Common myeloid progenitor, CD34-positive (primary cell): ENCODE data around the gene IFT52.
"Not testable (repeated sequence)": the region's sequence is repeated elsewhere in the genome, so short reads cannot be mapped to it uniquely, and the experiment has no call there.

Source experiments
- CTCF ChIA-PET: fragments of 350-600 bp; sonication (Branson Sonifier 250); formaldehyde crosslinking; loops from one replicate; lab custom pipeline; 2021; ENCODE audit warnings: antibody characterized with exemption; lab: Charles Lee
- POLR2A ChIA-PET: fragments of 350-600 bp; sonication (Branson Sonifier 250); formaldehyde crosslinking; loops from one replicate; lab custom pipeline; 2021; ENCODE audit warnings: antibody characterized with exemption; lab: Charles Lee
- DNase-seq, 3 donors: peaks; one replicate each; pipeline versions ENCODE4 v3.0.0 to v3.0.0-alpha.2; 2013
- H3K27ac ChIP-seq, 2 experiments: 1 replicate in 1 of 2; 2 replicates in 1 of 2; pipeline ENCODE4 v1.7.0; 2013; ENCODE audit warnings: inconsistent platforms in 2 of 2, low read length in 2 of 2, mild to moderate bottlenecking in 2 of 2, low read depth in 1 of 2, moderate library complexity in 1 of 2; ENCODE audit not compliant: severe bottlenecking in 2 of 2, insufficient read depth in 1 of 2, poor library complexity in 1 of 2
- H3K27me3 ChIP-seq, 5 experiments: replicated peaks in 2 of 5; 1 replicate in 3 of 5; 2 replicates in 2 of 5; pipeline versions ENCODE4 v1.6.1 to v1.7.0; 2013; ENCODE audit warnings: low read length in 4 of 5, mild to moderate bottlenecking in 2 of 5, moderate library complexity in 2 of 5, inconsistent platforms in 1 of 5; ENCODE audit not compliant: insufficient read depth in 5 of 5, control insufficient read depth in 4 of 5
- H3K36me3 ChIP-seq, 4 experiments: 1 replicate in 2 of 4; 2 replicates in 2 of 4; pipeline versions ENCODE4 v1.6.1 to v1.7.0; 2013; ENCODE audit warnings: low read length in 3 of 4, control low read depth in 1 of 4, mild to moderate bottlenecking in 1 of 4; ENCODE audit not compliant: control insufficient read depth in 4 of 4, insufficient read depth in 4 of 4
- H3K4me1 ChIP-seq, 4 experiments: 1 replicate in 3 of 4; 2 replicates in 1 of 4; pipeline versions ENCODE4 v1.6.1 to v1.7.1; 2013; ENCODE audit warnings: low read length in 3 of 4, mild to moderate bottlenecking in 3 of 4, control low read depth in 1 of 4, inconsistent platforms in 1 of 4, moderate library complexity in 1 of 4; ENCODE audit not compliant: control insufficient read depth in 4 of 4, insufficient read depth in 4 of 4; ENCODE audit errors: control extremely low read depth in 1 of 4
- H3K4me3 ChIP-seq, 7 experiments: 1 replicate in 4 of 7; 2 replicates in 3 of 7; pipeline versions ENCODE4 v1.5.1 to v1.7.0; 2013; ENCODE audit warnings: mild to moderate bottlenecking in 7 of 7, low read length in 6 of 7, moderate library complexity in 6 of 7, inconsistent platforms in 2 of 7, low read depth in 2 of 7, control low read depth in 1 of 7; ENCODE audit not compliant: insufficient read depth in 4 of 7, control insufficient read depth in 1 of 7; ENCODE audit errors: extremely low read depth in 1 of 7
- H3K9me3 ChIP-seq, 5 experiments: 1 replicate in 4 of 5; 2 replicates in 1 of 5; pipeline versions ENCODE4 v1.6.1 to v1.7.1; 2013; ENCODE audit warnings: low read length in 4 of 5, mild to moderate bottlenecking in 2 of 5, inconsistent platforms in 1 of 5, low read depth in 1 of 5, moderate library complexity in 1 of 5; ENCODE audit not compliant: control insufficient read depth in 4 of 5, insufficient read depth in 2 of 5; ENCODE audit errors: control extremely low read depth in 1 of 5
- WGBS: methylation state at CpG from one replicate; pipeline ENCODE4 v1.1.5; 2013; ENCODE audit not compliant: insufficient coverage; 5-methylcytosine and 5-hydroxymethylcytosine counted together

Gene IFT52

DNA sequence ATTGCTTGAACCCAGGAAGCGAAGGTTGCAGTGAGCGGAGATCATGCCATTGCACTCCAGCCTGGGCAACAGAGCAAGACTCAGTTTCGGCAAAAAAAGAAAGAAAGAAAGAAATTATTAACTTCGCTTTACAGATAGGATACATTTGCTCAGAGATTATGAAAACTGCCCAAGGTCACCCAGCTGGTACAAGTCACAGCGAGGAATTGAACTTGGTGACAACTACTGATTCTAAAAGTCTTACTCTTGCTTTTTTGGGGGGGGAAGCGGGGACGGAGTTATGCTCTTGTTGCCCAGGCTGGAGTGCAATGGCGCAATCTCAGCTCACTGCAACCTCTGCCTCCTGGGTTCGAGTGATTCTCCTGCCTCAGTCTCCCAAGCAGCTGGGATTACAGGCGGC is 2.2 kb upstream of the IFT52 start:
- POLR2A ChIA-PET, H3K9me3 ChIP-seq, H3K36me3 ChIP-seq, CTCF ChIA-PET, H3K27ac ChIP-seq, DNase-seq, H3K27me3 ChIP-seq, H3K4me3 ChIP-seq: not testable (repeated sequence)
- H3K4me1 ChIP-seq: peaks cover 2 to 18% (median 11%) of the 10 kb centered on the region in 4 experiments
- 98% methylated on average over 9 of the region's 10 CpGs for WGBS

DNA sequence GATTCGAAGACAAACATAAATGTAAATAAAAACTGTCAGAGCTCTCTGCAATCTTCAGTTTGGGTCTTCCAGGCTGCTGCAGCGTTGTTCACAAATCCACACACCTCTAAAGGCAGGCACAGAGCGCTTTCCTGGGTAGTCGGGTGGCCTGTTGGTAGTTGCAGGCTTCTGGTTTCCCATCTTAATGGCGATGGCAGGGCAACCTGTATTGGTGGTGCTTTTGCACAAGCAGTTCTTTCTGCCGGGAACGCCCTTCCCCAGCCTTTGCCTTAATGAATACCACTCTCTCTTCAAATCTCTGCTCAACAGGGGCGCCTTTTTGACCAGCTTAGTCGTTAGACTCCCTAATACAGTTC is 723 bp upstream of the IFT52 start:
- 30% methylated on average over 6 of the region's 9 CpGs for WGBS
- POLR2A ChIA-PET: interaction anchor here (0.9 kb wide), 1 partner anchor 15 kb away, joined by 3 read pairs; no protein-coding TSS in a partner anchor
- Histone ChIP-seq H3K4me1 (peaks cover 2 to 14% (median 11%) of the 10 kb centered on the region in 4 experiments), H3K27ac (peak overlapping the region; percentile 95 to 97), H3K4me3 (peak overlapping the region; percentile 78 to 94 (median 85)), H3K36me3 (peaks cover 0 to 6% (median 2%) of the 10 kb centered on the region in 4 experiments), H3K27me3 (no peaks in the 10 kb centered on the region), H3K9me3 (no peaks in the 10 kb centered on the region)
- no peak for DNase-seq
- CTCF ChIA-PET: no interaction called here

DNA sequence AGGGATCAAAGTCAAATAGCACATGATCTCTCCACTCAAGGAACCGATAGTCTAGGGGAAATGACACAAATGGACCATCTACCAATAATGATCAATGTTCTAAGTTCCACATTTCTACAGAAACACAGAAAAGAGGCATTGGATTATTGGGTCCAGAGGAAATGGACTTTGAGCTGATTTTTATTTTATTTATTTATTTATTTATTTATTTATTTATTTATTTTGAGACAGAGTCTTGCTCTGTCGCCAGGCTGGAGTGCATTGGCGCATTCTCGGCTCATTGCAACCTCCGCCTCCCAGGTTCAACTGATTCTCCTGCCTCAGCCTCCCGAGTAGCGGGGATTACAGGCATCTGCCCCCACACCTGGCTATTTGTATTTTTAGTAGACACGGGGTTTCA is 11.2 kb downstream of the IFT52 start:
- H3K4me1 ChIP-seq, H3K9me3 ChIP-seq, DNase-seq, POLR2A ChIA-PET, H3K27me3 ChIP-seq, H3K4me3 ChIP-seq, H3K27ac ChIP-seq, CTCF ChIA-PET: not testable (repeated sequence)
- peaks cover 12 to 47% (median 19%) of the 10 kb centered on the region in 4 experiments for H3K36me3 ChIP-seq
- 93% methylated on average over 8 of the region's 8 CpGs for WGBS

DNA sequence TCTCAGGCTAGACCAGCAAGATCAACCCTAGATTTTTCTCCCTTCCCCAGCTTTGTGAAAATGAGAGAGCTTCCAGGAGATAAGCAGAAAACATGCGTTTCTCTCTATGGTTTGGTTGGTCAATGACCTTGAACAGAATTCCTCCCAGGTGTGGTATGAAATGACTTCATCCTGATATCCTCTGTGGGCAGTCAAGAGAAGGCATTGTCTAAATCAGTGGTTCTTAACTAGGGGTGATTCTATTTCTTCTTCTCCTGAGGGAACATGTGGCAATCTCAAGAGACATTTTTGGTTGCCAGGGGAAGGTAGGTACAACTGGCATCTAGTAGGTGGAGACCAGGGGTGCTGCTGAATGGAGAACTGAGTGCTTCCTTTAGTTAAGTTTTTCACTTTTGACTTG is 12.4 kb downstream of the IFT52 start:
- Histone ChIP-seq H3K27me3 (no peaks in the 10 kb centered on the region), H3K4me3 (no peak overlapping the region), H3K4me1 (no peaks in the 10 kb centered on the region), H3K27ac (no peak overlapping the region), H3K9me3 (no peaks in the 10 kb centered on the region), H3K36me3 (peaks cover 12 to 38% (median 19%) of the 10 kb centered on the region in 4 experiments)
- DNase-seq: no peak
- POLR2A ChIA-PET: no interaction called here
- CTCF ChIA-PET: no interaction called here
- WGBS: 100% methylated on average over 1 of the region's 1 CpG

DNA sequence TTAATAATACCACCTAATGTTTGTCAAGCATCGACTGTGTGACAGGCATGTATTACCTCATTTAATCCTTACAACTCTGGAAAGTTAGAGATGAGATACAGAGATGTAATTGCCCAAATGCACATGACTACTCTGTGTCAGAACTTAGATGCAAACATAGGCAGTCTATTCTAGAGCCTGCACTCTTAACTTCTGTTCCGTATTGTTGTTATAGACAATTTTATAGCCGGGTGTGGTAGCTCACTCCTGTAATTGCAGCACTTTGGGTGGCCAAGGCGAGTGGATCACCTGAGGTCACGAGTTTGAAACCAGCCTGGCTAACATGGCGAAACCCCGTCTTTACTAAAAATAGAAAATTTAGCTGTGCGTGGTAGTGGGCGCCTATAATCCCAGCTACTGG is 15.0 kb downstream of the IFT52 start:
- ChIA-PET POLR2A (no interaction called here), CTCF (interaction anchor here (1.5 kb wide), 1 partner anchor 10 kb away, joined by 4 read pairs; no protein-coding TSS in a partner anchor)
- WGBS: 100% methylated on average over 8 of the region's 9 CpGs
- H3K36me3 ChIP-seq: peaks cover 7 to 22% (median 13%) of the 10 kb centered on the region in 4 experiments
- H3K27ac ChIP-seq: no peak overlapping the region
- DNase-seq: no peak
- no peaks in the 10 kb centered on the region for H3K4me1 ChIP-seq
- H3K27me3 ChIP-seq: no peaks in the 10 kb centered on the region
- H3K9me3 ChIP-seq: no peaks in the 10 kb centered on the region
- no peak overlapping the region for H3K4me3 ChIP-seq

DNA sequence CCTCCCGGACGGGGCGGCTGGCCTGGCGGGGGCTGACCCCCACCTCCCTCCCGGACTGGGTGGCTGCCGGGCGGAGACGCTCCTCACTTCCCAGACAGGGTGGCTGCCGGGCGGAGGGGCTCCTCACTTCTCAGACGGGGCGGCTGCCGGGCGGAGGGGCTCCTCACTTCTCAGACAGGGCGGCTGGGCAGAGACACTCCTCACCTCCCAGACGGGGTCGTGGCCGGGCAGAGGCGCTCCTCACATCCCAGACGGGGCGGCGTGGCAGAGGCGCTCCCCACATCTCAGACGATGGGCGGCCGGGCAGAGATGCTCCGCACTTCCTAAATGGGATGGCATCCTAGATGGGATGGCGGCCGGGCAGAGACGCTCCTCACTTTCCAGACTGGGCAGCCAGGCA is 16.5 kb downstream of the IFT52 start:
- POLR2A ChIA-PET, H3K27ac ChIP-seq, DNase-seq, H3K9me3 ChIP-seq, H3K4me1 ChIP-seq, H3K4me3 ChIP-seq, H3K27me3 ChIP-seq, CTCF ChIA-PET: not testable (repeated sequence)
- 98% methylated on average over 19 of the region's 30 CpGs for WGBS
- peaks cover 7 to 22% (median 13%) of the 10 kb centered on the region in 4 experiments for H3K36me3 ChIP-seq

DNA sequence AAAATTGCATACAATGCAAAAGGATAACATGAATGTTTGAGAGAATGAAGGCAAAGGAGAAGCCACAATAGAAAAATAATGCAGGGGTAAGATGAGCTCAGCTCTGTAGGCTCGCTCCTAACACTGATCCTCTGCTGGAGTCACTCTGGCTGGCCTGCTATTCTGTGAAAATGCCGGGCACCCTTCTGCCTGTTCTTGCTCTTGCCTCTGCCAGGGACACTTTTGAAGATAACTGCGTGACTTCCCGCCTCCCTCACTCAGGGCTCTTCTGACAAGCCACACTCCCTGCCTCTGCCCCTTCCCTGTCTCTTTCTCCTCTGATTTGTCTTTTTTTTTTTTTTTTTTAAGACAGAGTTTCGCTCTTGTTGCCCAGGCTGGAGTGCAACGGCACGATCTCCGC is 40.9 kb downstream of the IFT52 start:
- DNase-seq: no peak
- H3K27me3 ChIP-seq: no peaks in the 10 kb centered on the region
- 97% methylated on average over 4 of the region's 8 CpGs for WGBS
- H3K9me3 ChIP-seq: no peaks in the 10 kb centered on the region
- ChIA-PET POLR2A (no interaction called here), CTCF (interaction anchor here (1.1 kb wide), 1 partner anchor 10 kb away, joined by 3 read pairs; no protein-coding TSS in a partner anchor)
- no peaks in the 10 kb centered on the region for H3K4me1 ChIP-seq
- peaks cover 2 to 20% (median 10%) of the 10 kb centered on the region in 4 experiments for H3K36me3 ChIP-seq
- no peak overlapping the region for H3K27ac ChIP-seq
- H3K4me3 ChIP-seq: no peak overlapping the region
